Keratinocyte (primary cell): ENCODE measurements around the gene PRKCH.

Source experiments
- CTCF ChIP-seq, 3 experiments: IDR thresholded peaks in 1 of 3; conservative IDR thresholded peaks in 1 of 3; optimal IDR thresholded peaks in 1 of 3; 2 replicates in 2 of 3; 3 replicates in 1 of 3; pipeline versions ENCODE3 to v1.5.1; 2011; ENCODE audit warnings: low read length in 3 of 3, mild to moderate bottlenecking in 3 of 3, moderate library complexity in 2 of 3, control low read depth in 1 of 3, inconsistent platforms in 1 of 3; ENCODE audit not compliant: insufficient read depth in 2 of 3; ENCODE audit errors: extremely low read depth in 1 of 3
- EZH2 ChIP-seq: IDR thresholded peaks from one replicate; pipeline ENCODE4 v1.6.1; 2012; ENCODE audit warnings: inconsistent platforms, mild to moderate bottlenecking, low read length, moderate library complexity

DNA sequence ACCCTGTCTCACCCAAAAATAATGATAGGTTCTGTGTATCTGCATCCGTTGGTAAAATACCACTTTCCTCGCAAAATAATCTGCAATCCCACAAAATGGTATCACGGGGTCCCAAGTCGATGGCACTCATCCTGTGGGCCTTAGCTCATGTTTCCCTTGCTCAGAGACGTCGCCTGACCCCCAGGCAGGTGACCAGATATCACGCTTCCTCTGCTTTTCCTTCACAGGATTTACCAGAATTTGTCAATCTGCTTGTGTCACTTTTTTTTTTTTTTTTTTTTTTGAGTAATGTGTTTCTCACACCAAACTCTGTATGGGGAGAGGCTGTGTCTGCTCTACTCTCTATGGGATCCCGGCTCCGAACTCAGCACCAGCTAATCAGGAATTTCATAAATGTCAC is 162.7 kb downstream of the PRKCH start:
- no peak for TF ChIP-seq CTCF (optimal IDR thresholded peaks at IDR 0.05 in 1 of 3, IDR thresholded peaks at IDR 0.05 in 1 of 3, conservative IDR thresholded peaks at IDR 0.05 in 1 of 3; ENCODE audit: extremely low read depth in 1 of 3, insufficient read depth in 2 of 3, low read length in 3 of 3)
- no peak for TF ChIP-seq EZH2
